Stimulated activated CD4-positive, alpha-beta T cell treated with anti-CD3 and anti-CD28 coated beads, Interleukin-2, amount 100 ng/mL, for 48 hours (primary cell): ENCODE data around the gene PRODH2.

Experiments
- DNase-seq, 2 donors: peaks; one replicate each; pipeline ENCODE4 v3.0.0-alpha.2; 2020

Gene PRODH2

GRCh38 chr19:35757231-35757748 is 55.4 kb downstream of the PRODH2 start:
- no peak for DNase-seq

GRCh38 chr19:35756377-35757230 is 56.0 kb downstream of the PRODH2 start, which contains the start of gene HSPB6:
Gene HSPB6 (minus strand): TSS chr19:35757029. CDS start chr19:35757008, 21 bp downstream.
- no peak for DNase-seq

- peak in 1 of 2 donors; percentile 54 for DNase-seq
These were observed 56.9 kb downstream of the PRODH2 start for GRCh38 chr19:35755550-35756376.

GRCh38 chr19:35755131-35755549 is 57.5 kb downstream of the PRODH2 start:
- no peak for DNase-seq

GRCh38 chr19:35754370-35755130 is 58.1 kb downstream of the PRODH2 start:
- DNase-seq: no peak

- no peak for DNase-seq
These were observed 58.8 kb downstream of the PRODH2 start for GRCh38 chr19:35753634-35754369.

GRCh38 chr19:35752746-35753350 is 59.8 kb downstream of the PRODH2 start:
- DNase-seq: no peak

- DNase-seq: no peak
These were observed 60.6 kb downstream of the PRODH2 start for GRCh38 chr19:35751839-35752745.

- no peak for DNase-seq
These were observed 62.5 kb downstream of the PRODH2 start for GRCh38 chr19:35750167-35750566.
